ENCODE measurements around the gene DOCK1. TPM values are rescaled to one million over a fixed set of nuclear protein-coding genes. Genes with fewer than 3 reads are reported as not detected.
A peak's percentile ranks its signal among the peaks of the same experiment; 100 is the strongest.

The DOCK1 gene
- total RNA-seq, 2 donors from 2014 or later, result 72.4 to 89.3 TPM

- H3K4me3 Mint-ChIP-seq, result no peak overlapping the region
- no peaks in the 10 kb centered on the region for H3K27me3 ChIP-seq (ENCODE audit: control insufficient read depth, insufficient read depth, low read length, poor library complexity, severe bottlenecking)
- no peaks in the 10 kb centered on the region for H3K4me1 Mint-ChIP-seq
- H3K9ac ChIP-seq (ENCODE audit: extremely low read depth, low read length, poor library complexity, severe bottlenecking), result no peak overlapping the region
- no peaks in the 10 kb centered on the region for H3K36me3 Mint-ChIP-seq (ENCODE audit: low read depth)
- no peak for TF ChIP-seq CTCF (conservative IDR thresholded peaks at IDR 0.05)
- H3K36me3 ChIP-seq (ENCODE audit: control insufficient read depth, insufficient read depth, low read length), result no peaks in the 10 kb centered on the region
- H3K4me1 ChIP-seq (ENCODE audit: control insufficient read depth, insufficient read depth, low read length), result no peaks in the 10 kb centered on the region
- 49 to 69% methylated on average over 3 of the region's 3 CpGs for WGBS, 2 experiments (ENCODE audit: insufficient coverage in 1 of 2, insufficient read length in 1 of 2)
- DNase-seq, result peak; percentile 24
- no peaks in the 10 kb centered on the region for H3K9me3 Mint-ChIP-seq
- H3K4me3 ChIP-seq (ENCODE audit: low read length), result no peak overlapping the region
- no peak overlapping the region for H3K27ac Mint-ChIP-seq
- no peaks in the 10 kb centered on the region for H3K9me3 ChIP-seq (ENCODE audit: control insufficient read depth, low read length)
- no peak overlapping the region for H3K27ac ChIP-seq (ENCODE audit: low read depth, low read length)
- no peaks in the 10 kb centered on the region for H3K27me3 Mint-ChIP-seq (ENCODE audit: insufficient read depth)
Measured at GRCh38 chr10:127310923-127311322, 405.7 kb downstream of the DOCK1 start.

GRCh38 chr10:127313996-127314700 lies 408.9 kb downstream of the DOCK1 start:
- Mint-ChIP-seq H3K27ac (no peak overlapping the region), H3K27me3 (ENCODE audit: insufficient read depth) (no peaks in the 10 kb centered on the region), H3K4me1 (no peaks in the 10 kb centered on the region), H3K4me3 (no peak overlapping the region), H3K9me3 (no peaks in the 10 kb centered on the region), H3K36me3 (ENCODE audit: low read depth) (no peaks in the 10 kb centered on the region)
- Histone ChIP-seq H3K9me3 (ENCODE audit: control insufficient read depth, low read length) (no peaks in the 10 kb centered on the region), H3K27ac (ENCODE audit: low read depth, low read length) (no peak overlapping the region), H3K4me3 (ENCODE audit: low read length) (no peak overlapping the region), H3K27me3 (ENCODE audit: control insufficient read depth, insufficient read depth, low read length, poor library complexity, severe bottlenecking) (no peaks in the 10 kb centered on the region), H3K36me3 (ENCODE audit: control insufficient read depth, insufficient read depth, low read length) (no peaks in the 10 kb centered on the region), H3K9ac (ENCODE audit: extremely low read depth, low read length, poor library complexity, severe bottlenecking) (no peak overlapping the region), H3K4me1 (ENCODE audit: control insufficient read depth, insufficient read depth, low read length) (no peaks in the 10 kb centered on the region)
- DNase-seq, result no peak
- no peak for TF ChIP-seq CTCF (conservative IDR thresholded peaks at IDR 0.05)
- WGBS, 2 experiments (ENCODE audit: insufficient coverage in 1 of 2, insufficient read length in 1 of 2), result 89 to 93% methylated on average over 6 to 7 of the region's 7 CpGs

- Mint-ChIP-seq H3K4me1 (no peaks in the 10 kb centered on the region), H3K4me3 (no peak overlapping the region), H3K9me3 (no peaks in the 10 kb centered on the region), H3K27ac (no peak overlapping the region), H3K36me3 (ENCODE audit: low read depth) (no peaks in the 10 kb centered on the region), H3K27me3 (ENCODE audit: insufficient read depth) (no peaks in the 10 kb centered on the region)
- no peaks in the 10 kb centered on the region for H3K9me3 ChIP-seq (ENCODE audit: control insufficient read depth, low read length)
- no peak for DNase-seq
- H3K27me3 ChIP-seq (ENCODE audit: control insufficient read depth, insufficient read depth, low read length, poor library complexity, severe bottlenecking), result no peaks in the 10 kb centered on the region
- 89 to 95% methylated on average over 3 to 5 of the region's 6 CpGs for WGBS, 2 experiments (ENCODE audit: insufficient coverage in 1 of 2, insufficient read length in 1 of 2)
- no peak overlapping the region for H3K9ac ChIP-seq (ENCODE audit: extremely low read depth, low read length, poor library complexity, severe bottlenecking)
- H3K4me3 ChIP-seq (ENCODE audit: low read length), result no peak overlapping the region
- no peaks in the 10 kb centered on the region for H3K4me1 ChIP-seq (ENCODE audit: control insufficient read depth, insufficient read depth, low read length)
- no peak for TF ChIP-seq CTCF (conservative IDR thresholded peaks at IDR 0.05)
- H3K36me3 ChIP-seq (ENCODE audit: control insufficient read depth, insufficient read depth, low read length), result no peaks in the 10 kb centered on the region
- peak overlapping the region; percentile 56 for H3K27ac ChIP-seq (ENCODE audit: low read depth, low read length)
Measured at GRCh38 chr10:127314797-127315196, 409.6 kb downstream of the DOCK1 start.

Data from endodermal cell (in vitro differentiated cells).